ENCODE data around the gene ZNF280C. TPM values are rescaled to one million over a fixed set of nuclear protein-coding genes. Genes with fewer than 3 reads are reported as not detected.
"Not testable (repeated sequence)": the region's sequence is repeated elsewhere in the genome, so short reads cannot be mapped to it uniquely, and the experiment has no call there.

ZNF280C gene
- total RNA-seq, 2 donors from 2014 or later = 4.1 to 6.7 TPM

DNA sequence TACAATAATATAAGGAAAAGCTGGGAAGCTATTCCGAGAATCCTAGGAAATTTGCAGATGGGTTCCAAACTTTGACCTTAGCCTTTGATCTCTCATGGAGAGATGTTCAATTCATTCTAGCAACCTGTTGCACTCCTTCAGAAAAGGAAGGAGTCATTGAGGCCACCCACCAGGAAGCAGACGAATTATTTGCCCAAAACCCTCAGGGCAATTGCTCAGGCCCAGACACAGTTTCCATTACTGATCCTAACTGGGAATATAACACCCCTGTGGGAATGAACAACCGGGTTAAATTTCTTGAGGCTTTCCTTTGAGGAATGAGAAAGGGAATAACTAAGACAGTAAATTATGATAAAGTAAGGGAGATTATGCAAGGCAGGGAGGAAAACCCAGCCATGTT is 13.5 kb upstream of the ZNF280C start:
- no peak for ATAC-seq
- no peak overlapping the region for H3K27ac Mint-ChIP-seq
- no peak overlapping the region for H3K4me3 Mint-ChIP-seq
- peaks cover 0 to 2% of the 10 kb centered on the region in 2 donors for H3K4me1 Mint-ChIP-seq (ENCODE audit: low read depth in 2 of 2)
- H3K36me3 Mint-ChIP-seq = no peaks in the 10 kb centered on the region
- DNase-seq (ENCODE audit: low spot score) = no peak
- no peaks in the 10 kb centered on the region for H3K9me3 Mint-ChIP-seq
- H3K27me3 Mint-ChIP-seq = peaks cover 21 to 26% of the 10 kb centered on the region in 2 donors

DNA sequence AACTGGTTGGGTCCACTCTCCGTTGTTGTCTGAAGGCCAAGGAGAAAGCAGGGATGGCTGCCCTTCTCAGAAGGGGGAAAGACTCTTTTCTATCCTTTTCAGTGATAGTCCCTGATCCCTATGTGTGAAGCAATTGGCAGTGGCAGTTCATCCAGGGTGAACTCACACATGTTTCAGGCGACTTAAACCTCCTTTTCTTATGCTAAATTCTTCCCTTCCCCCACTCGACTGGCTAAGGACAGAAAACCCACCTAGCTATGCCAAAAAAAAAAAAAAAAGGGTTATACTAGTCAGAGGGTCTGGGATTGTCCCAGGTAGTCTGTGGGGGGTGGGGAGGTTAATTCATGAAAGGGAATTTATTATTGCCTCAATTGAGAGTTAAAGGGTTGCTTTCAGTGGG is 12.2 kb upstream of the ZNF280C start:
- H3K27me3 Mint-ChIP-seq = peaks cover 21 to 26% of the 10 kb centered on the region in 2 donors
- no peak overlapping the region for H3K4me3 Mint-ChIP-seq
- no peaks in the 10 kb centered on the region for H3K9me3 Mint-ChIP-seq
- H3K36me3 Mint-ChIP-seq = no peaks in the 10 kb centered on the region
- peaks cover 0 to 2% of the 10 kb centered on the region in 2 donors for H3K4me1 Mint-ChIP-seq (ENCODE audit: low read depth in 2 of 2)
- no peak overlapping the region for H3K27ac Mint-ChIP-seq
- ATAC-seq = no peak
- no peak for DNase-seq (ENCODE audit: low spot score)

DNA sequence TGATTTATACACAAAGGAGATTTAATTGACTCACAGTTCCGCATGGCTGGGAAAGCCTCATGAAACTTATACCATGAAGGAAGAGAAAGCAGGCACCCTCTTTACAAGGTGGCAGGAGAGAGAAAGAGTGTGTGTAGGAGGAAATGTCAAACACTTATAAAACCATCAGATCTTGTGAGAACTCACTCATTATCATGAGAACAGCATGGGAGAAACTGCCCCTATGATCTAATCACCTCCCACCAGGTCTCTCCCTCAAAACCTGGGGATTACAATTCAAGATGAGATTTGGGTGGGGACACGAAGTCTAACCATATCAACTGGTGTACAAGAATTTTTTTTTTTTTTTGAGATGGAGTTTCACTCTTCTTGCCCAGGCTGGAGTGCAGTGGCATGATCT is 3.6 kb upstream of the ZNF280C start:
- not testable (repeated sequence) for H3K9me3 Mint-ChIP-seq; H3K4me3 Mint-ChIP-seq; H3K36me3 Mint-ChIP-seq; H3K4me1 Mint-ChIP-seq (ENCODE audit: low read depth in 2 of 2); DNase-seq (ENCODE audit: low spot score); ATAC-seq; H3K27me3 Mint-ChIP-seq; H3K27ac Mint-ChIP-seq

DNA sequence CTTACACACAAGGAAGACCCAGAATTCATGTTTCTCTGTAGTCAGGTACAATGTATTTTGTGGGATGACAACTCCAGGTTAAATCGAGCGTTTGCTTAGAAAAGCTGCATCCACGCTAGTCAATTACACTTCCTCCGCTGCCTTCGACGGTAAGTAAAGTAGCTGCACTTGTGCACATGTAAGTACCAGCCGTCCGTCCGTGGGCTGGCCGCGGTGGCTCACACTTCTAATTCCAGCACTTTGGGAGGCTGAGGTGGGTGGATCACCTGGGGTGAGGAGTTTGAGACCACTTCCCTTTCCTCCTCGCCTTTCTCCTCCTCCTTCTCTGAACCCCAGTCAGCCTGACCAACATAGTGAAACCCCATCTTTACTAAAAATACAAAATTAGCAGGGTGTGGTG is 692 bp upstream of the ZNF280C start:
- H3K27ac Mint-ChIP-seq; H3K27me3 Mint-ChIP-seq; H3K9me3 Mint-ChIP-seq; DNase-seq (ENCODE audit: low spot score); ATAC-seq; H3K4me1 Mint-ChIP-seq (ENCODE audit: low read depth in 2 of 2); H3K4me3 Mint-ChIP-seq; H3K36me3 Mint-ChIP-seq: not testable (repeated sequence)

DNA sequence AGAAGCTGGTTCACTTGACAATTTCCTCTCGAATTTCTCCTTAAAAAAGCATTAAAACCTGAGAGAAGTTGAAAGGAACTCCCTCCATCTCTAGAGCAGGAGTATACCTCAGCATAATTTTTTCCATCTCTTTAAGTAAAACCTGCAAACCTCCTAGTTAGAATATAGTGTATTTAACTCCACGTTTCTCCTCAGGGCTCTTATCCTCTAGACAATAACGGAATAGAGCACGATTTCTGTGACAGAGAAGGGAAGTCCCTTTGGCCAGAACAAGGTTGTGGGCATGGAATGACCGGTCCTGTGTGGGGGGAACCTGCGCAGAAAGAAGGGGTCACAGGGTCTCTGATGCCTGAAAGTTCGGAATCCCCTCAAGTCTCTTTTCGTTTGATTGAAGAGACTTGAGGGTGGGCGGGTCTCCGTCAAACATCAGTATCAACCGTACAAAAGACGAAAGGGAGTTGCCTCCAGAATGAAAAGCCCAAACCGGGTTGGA is 697 bp downstream of the ZNF280C start:
- Mint-ChIP-seq H3K4me1 (ENCODE audit: low read depth in 2 of 2) (no peaks in the 10 kb centered on the region), H3K27me3 (peaks cover 0 to 6% of the 10 kb centered on the region in 2 donors), H3K9me3 (no peaks in the 10 kb centered on the region), H3K27ac (peak overlapping the region; percentile 78 to 87), H3K36me3 (no peaks in the 10 kb centered on the region), H3K4me3 (peak overlapping the region; percentile 89)
- no peak for ATAC-seq
- peak; percentile 60 for DNase-seq (ENCODE audit: low spot score)

DNA sequence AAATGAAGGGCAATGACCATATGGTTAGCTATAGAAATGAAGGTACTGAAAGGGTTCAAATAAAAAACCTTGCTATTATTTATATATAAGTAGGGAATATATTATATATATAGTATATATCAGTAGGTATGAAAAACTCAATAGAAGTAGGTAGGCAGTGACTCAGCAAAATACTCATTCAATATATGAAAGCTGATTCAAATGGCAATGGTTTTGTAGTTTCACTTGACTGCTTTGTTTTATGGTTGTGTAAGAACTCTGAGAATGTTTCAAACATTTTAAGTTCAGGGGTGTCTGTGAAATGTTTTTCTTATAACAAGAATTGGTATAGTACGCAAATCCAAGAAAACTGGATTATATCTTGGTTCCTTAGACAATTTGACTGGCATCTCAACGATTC is 4.1 kb downstream of the ZNF280C start:
- Mint-ChIP-seq H3K9me3 (no peaks in the 10 kb centered on the region), H3K4me3 (no peak overlapping the region), H3K4me1 (ENCODE audit: low read depth in 2 of 2) (no peaks in the 10 kb centered on the region), H3K36me3 (no peaks in the 10 kb centered on the region), H3K27me3 (no peaks in the 10 kb centered on the region), H3K27ac (no peak overlapping the region)
- ATAC-seq (no peak), DNase-seq (ENCODE audit: low spot score) (no peak)

DNA sequence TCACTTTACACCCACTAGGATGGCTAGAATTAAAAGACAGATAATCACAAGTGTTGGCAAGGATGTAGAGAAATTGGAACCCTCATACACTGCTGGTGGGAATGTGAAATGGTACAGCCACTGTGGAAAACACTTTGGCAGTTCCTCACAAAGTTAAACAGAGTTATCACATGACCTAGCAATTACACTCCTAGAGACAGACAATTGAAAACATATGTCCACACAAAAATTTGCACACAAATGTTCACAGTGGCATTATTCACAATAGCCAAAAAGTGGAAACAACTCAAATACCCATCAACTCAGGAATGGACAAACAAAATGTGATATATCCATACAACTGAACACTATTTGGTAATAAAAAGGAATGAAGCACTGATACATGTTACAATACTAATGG is 5.7 kb downstream of the ZNF280C start:
- H3K27ac Mint-ChIP-seq = no peak overlapping the region
- H3K27me3 Mint-ChIP-seq = no peaks in the 10 kb centered on the region
- H3K4me1 Mint-ChIP-seq (ENCODE audit: low read depth in 2 of 2) = no peaks in the 10 kb centered on the region
- H3K36me3 Mint-ChIP-seq = no peaks in the 10 kb centered on the region
- ATAC-seq (no peak), DNase-seq (ENCODE audit: low spot score) (no peak)
- no peaks in the 10 kb centered on the region for H3K9me3 Mint-ChIP-seq
- H3K4me3 Mint-ChIP-seq = no peak overlapping the region

DNA sequence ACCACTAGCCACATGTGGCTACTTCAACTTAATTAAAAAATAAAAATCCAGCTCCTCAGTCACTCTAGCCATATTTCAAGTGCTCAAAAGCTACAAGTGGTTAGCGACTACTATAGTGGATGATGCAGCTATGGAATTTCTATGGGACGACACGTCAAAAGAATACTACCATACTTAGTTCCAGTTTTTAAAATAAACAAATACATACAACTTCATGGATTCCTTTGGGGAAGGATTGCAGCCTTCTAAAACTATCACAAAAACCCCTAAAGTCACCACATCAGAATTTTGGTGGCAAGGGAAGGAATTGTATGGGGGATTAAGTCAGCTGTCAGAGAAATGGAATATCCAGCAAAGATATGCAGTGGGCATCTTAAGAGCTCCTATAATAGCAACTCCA is 6.5 kb downstream of the ZNF280C start:
- Mint-ChIP-seq H3K27ac (no peak overlapping the region), H3K36me3 (no peaks in the 10 kb centered on the region), H3K4me1 (ENCODE audit: low read depth in 2 of 2) (no peaks in the 10 kb centered on the region), H3K4me3 (no peak overlapping the region), H3K27me3 (no peaks in the 10 kb centered on the region), H3K9me3 (no peaks in the 10 kb centered on the region)
- DNase-seq (ENCODE audit: low spot score) (no peak), ATAC-seq (no peak)

DNA sequence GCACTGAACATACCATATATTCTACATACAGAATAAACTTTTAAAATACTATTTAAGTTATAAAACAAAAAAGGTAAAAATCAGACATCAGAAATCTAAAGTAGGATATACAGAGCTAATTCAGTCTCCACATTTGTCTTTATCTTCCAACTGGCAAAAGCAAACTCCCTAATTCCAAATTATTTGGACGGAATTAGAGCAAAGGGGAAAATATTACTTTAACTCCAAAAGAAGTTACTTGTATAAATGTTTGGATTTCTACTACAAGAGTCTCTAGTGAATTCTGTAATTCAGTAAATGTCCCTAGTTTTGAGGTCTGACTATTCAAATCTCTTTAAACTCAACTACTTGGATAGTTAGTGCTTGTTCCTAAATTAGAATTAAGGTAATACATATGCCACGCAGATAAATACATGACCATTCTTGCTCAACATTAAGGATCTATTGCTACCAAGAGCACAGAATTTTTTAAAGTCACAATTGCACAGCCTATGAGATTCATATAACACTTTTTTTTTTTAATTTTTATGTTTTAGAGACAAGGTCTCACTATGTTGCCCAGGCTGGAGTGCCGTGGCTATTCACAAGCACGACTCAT is 7.3 kb downstream of the ZNF280C start:
- DNase-seq (ENCODE audit: low spot score) = no peak
- Mint-ChIP-seq H3K4me1 (ENCODE audit: low read depth in 2 of 2) (no peaks in the 10 kb centered on the region), H3K36me3 (no peaks in the 10 kb centered on the region), H3K4me3 (no peak overlapping the region), H3K27ac (no peak overlapping the region), H3K9me3 (no peaks in the 10 kb centered on the region), H3K27me3 (no peaks in the 10 kb centered on the region)
- no peak for ATAC-seq

DNA sequence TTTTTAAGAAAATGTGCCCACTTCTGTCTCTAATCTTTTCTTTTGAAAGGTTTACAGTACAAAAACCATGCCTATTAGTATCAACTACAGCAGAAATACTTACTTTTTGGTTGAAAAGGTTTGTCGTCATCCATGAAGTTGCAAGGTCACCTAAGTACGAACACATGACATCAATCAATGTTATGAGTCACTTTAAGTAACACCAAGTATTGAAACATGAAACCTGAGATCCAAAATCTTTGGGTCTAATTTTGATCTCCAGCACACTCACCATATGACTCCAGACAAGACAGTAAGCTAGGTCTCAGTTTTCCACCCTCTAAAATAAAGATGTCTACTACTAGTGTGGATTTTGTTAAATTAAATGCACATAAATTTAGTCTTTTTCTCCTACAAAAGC is 8.4 kb downstream of the ZNF280C start:
- no peak for ATAC-seq

DNA sequence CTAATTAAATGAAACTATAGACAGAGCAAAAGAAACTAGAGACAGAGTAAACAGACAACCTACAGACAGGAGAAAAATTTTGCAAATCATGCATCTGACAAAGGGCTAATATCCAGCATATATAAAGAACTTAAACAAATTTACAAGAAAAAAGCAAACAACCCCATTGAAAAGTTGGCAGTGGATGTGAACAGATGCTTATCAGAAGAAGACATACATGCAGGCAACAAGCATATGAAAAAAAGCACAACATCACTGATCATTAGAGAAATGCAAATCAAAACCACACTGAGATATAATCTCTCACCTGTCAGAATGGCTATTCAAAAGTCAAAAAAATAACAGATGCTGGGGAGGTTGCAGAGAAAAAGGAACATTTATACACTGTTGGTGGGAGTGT is 14.8 kb downstream of the ZNF280C start:
- no peak for DNase-seq (ENCODE audit: low spot score)
- Mint-ChIP-seq H3K4me1 (ENCODE audit: low read depth in 2 of 2) (peaks cover 6 to 17% of the 10 kb centered on the region in 2 donors), H3K27ac (no peak overlapping the region), H3K4me3 (no peak overlapping the region), H3K27me3 (peaks cover 0 to 6% of the 10 kb centered on the region in 2 donors), H3K36me3 (peaks cover 9% of the 10 kb centered on the region), H3K9me3 (no peaks in the 10 kb centered on the region)
- no peak for ATAC-seq

More for the DNA sequence above, 8.4 kb downstream of the ZNF280C start:
- H3K27me3 Mint-ChIP-seq = peaks cover 0 to 3% of the 10 kb centered on the region in 2 donors
- no peak overlapping the region for H3K27ac Mint-ChIP-seq
- no peaks in the 10 kb centered on the region for H3K36me3 Mint-ChIP-seq
- no peaks in the 10 kb centered on the region for H3K4me1 Mint-ChIP-seq (ENCODE audit: low read depth in 2 of 2)
- no peak overlapping the region for H3K4me3 Mint-ChIP-seq
- no peak for DNase-seq (ENCODE audit: low spot score)
- H3K9me3 Mint-ChIP-seq = no peaks in the 10 kb centered on the region

DNA sequence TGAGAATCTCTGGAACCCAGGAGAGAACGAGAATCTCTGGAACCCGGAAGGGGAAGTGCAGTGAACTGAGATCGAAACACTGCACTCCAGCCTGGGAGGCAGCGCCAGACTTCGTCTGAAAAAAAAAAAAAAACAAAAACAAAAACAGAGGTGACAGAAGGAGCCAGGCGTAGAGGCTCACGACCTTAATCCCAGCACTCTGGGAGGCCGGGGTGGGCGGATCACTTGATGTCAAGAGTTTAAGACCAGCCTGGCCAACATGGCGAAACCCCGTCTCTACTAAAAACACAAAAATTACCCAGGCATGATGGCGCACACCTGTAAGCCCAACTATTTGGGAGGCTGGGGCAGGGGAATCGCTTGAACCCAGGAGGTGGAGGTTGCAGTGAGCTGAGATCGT is 17.0 kb downstream of the ZNF280C start:
- H3K9me3 Mint-ChIP-seq = no peaks in the 10 kb centered on the region
- peaks cover 9% of the 10 kb centered on the region for H3K36me3 Mint-ChIP-seq
- peaks cover 0 to 6% of the 10 kb centered on the region in 2 donors for H3K27me3 Mint-ChIP-seq
- peaks cover 6 to 17% of the 10 kb centered on the region in 2 donors for H3K4me1 Mint-ChIP-seq (ENCODE audit: low read depth in 2 of 2)
- no peak for DNase-seq (ENCODE audit: low spot score)
- H3K4me3 Mint-ChIP-seq = no peak overlapping the region
- no peak for ATAC-seq
- no peak overlapping the region for H3K27ac Mint-ChIP-seq

DNA sequence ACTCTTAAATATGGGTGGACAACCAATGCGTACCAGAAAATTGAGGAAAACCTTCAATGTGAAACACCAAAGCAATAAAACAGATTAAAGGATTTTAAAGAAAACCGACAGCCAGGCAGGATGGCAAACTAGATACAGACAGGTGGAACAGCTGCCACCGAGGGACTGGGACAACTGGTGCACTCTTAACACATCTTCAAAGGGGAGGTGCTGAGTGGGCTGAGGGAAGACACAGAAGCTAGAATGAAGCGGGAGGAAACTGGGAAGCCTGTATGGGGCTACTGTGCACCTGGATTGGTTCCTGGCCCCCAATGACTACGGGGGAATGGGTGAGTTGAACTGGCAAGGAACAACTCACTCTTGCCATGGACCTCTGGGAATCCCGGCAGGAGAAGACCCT is 20.7 kb downstream of the ZNF280C start:
- H3K9me3 Mint-ChIP-seq = no peaks in the 10 kb centered on the region
- ATAC-seq (no peak), DNase-seq (ENCODE audit: low spot score) (no peak)
- peaks cover 9% of the 10 kb centered on the region for H3K36me3 Mint-ChIP-seq
- H3K27me3 Mint-ChIP-seq = peaks cover 0 to 3% of the 10 kb centered on the region in 2 donors
- peaks cover 4 to 10% of the 10 kb centered on the region in 2 donors for H3K4me1 Mint-ChIP-seq (ENCODE audit: low read depth in 2 of 2)
- no peak overlapping the region for H3K27ac Mint-ChIP-seq
- H3K4me3 Mint-ChIP-seq = no peak overlapping the region

DNA sequence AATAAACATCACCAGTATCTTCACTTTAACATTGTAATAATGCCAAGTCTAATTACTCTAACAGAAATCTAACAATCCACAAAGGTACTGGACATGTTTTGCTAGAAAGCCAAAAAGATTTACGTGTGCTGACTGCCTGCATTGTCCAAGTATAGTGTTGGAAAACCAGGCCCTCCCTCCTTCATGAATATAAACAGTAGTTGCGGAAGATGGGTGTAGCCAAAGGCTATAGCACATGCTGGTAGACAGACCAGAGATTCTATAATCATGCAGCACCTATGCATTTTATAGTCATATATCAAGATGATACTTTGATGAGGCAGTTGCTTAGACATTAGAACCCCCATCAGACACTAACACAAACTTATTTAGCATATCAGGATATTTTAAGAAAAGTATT is 22.6 kb downstream of the ZNF280C start:
- Mint-ChIP-seq H3K4me1 (ENCODE audit: low read depth in 2 of 2) (peaks cover 0 to 10% of the 10 kb centered on the region in 2 donors), H3K27me3 (peaks cover 0 to 3% of the 10 kb centered on the region in 2 donors), H3K27ac (no peak overlapping the region), H3K9me3 (no peaks in the 10 kb centered on the region), H3K4me3 (no peak overlapping the region), H3K36me3 (peaks cover 9% of the 10 kb centered on the region)
- DNase-seq (ENCODE audit: low spot score) = no peak
- no peak for ATAC-seq

DNA sequence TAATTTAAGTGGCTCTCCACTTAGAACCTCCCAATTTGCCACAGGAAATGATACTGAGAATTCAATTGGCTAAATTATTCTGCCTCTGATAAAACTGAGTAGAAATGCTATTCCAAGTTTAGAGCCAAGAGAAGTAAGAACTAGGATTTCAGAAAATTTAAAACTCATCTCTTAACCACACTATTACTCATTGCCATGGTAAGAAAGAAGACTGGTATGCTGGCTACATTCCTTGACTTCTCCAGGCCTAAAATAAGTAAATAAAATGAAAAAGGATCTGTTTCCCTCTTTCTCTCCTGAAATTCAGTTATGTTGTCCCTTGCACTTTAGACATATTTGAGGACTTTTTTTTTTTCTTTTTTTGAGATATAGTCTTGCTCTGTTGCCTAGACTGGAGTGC is 23.3 kb downstream of the ZNF280C start:
- H3K27ac Mint-ChIP-seq = no peak overlapping the region
- ATAC-seq (no peak), DNase-seq (ENCODE audit: low spot score) (no peak)
- H3K9me3 Mint-ChIP-seq = no peaks in the 10 kb centered on the region
- H3K4me3 Mint-ChIP-seq = no peak overlapping the region
- H3K27me3 Mint-ChIP-seq = peaks cover 0 to 3% of the 10 kb centered on the region in 2 donors
- peaks cover 0 to 9% of the 10 kb centered on the region in 2 donors for H3K4me1 Mint-ChIP-seq (ENCODE audit: low read depth in 2 of 2)
- H3K36me3 Mint-ChIP-seq = peaks cover 9% of the 10 kb centered on the region
